Transverse colon (tissue), 4 donors: ENCODE results near the gene THEM5. TPM values are rescaled to one million over a fixed set of nuclear protein-coding genes. Genes with fewer than 3 reads are reported as not detected.

Experiments
- DNase-seq: peaks from one replicate; pipeline ENCODE4 v3.0.0-alpha.2; 2019
- H3K27ac ChIP-seq, 4 donors: fragments of 200-600 bp; sonication (generic); 2 replicates each; pipeline ENCODE4 v1.5.1; 2016 to 2018; ENCODE audit warnings: inconsistent platforms in 4 of 4
- H3K27me3 ChIP-seq: fragments of 200-600 bp; sonication (generic); 2 replicates; pipeline ENCODE4 v1.5.1; 2017; ENCODE audit warnings: inconsistent platforms
- H3K36me3 ChIP-seq, 4 donors: fragments of 200-600 bp; sonication (generic); 2 replicates each; pipeline ENCODE4 v1.5.1; 2017 to 2019; ENCODE audit warnings: inconsistent platforms in 4 of 4
- H3K4me1 ChIP-seq, 4 donors: fragments of 200-600 bp; sonication (generic); 2 replicates each; pipeline ENCODE4 v1.5.1; 2017 to 2020; ENCODE audit warnings: inconsistent platforms in 4 of 4
- H3K4me3 ChIP-seq, 4 donors: fragments of 200-600 bp; sonication (generic); 1 replicate in 1 of 4; 2 replicates in 3 of 4; pipeline versions ENCODE4 v1.5.1 to v1.6.1; 2017 to 2019; ENCODE audit warnings: inconsistent platforms in 4 of 4
- H3K9me3 ChIP-seq, 2 donors: fragments of 200-600 bp; sonication (generic); 2 replicates each; pipeline ENCODE4 v1.5.1; 2017 to 2019; ENCODE audit warnings: inconsistent platforms in 2 of 2
- EP300 ChIP-seq: sonication (generic); formaldehyde crosslinking; IDR thresholded peaks from one replicate; pipeline ENCODE4 v1.6.1; 2017; ENCODE audit warnings: antibody characterized with exemption, low read depth
- POLR2A ChIP-seq: fragments of 450-650 bp; IDR thresholded peaks from one replicate; pipeline ENCODE4 v1.6.1; 2016; ENCODE audit warnings: antibody characterized with exemption, mild to moderate bottlenecking, moderate library complexity
- POLR2AphosphoS5 ChIP-seq, 3 donors: sonication (generic); formaldehyde crosslinking; IDR thresholded peaks; one replicate each; pipeline ENCODE4 v1.6.1; 2016; ENCODE audit warnings: antibody characterized with exemption in 3 of 3
- WGBS, 2 donors: methylation state at CpG; one replicate each; pipeline ENCODE4 v1.1.5; 2018; ENCODE audit warnings: low coverage in 1 of 2; 5-methylcytosine and 5-hydroxymethylcytosine counted together
- in situ Hi-C, 4 donors: fragments of 200-750 bp; cut with MboI; loops; one replicate each; pipeline versions ENCODE4 v1.15.0 to v1.15.1; 2017; ENCODE audit warnings: low sequenced_read_pairs in 3 of 4, low pct_ligation_motif_present in 1 of 4, low pct_unique_long_range_greater_than_20kb in 1 of 4
- intact Hi-C: fragments of 100-400 bp; cut with DNase I; formaldehyde crosslinking; loops from one replicate; pipeline ENCODE4 v1.15.1; 2023; ENCODE audit warnings: low total_unique reads
- total RNA-seq, 4 donors: library from RNA; depleted of rRNA; stranded (reverse); fragments of >200 nt; gene quantifications; one replicate each; pipeline ENCODE4 v1.1.0, GENCODE V29; 2016
- TF ChIP-seq, protein P1 (sequence below), 5 experiments: fragments of 200-600 bp in 3 of 5; fragments of 450-650 bp in 2 of 5; sonication (generic) in 3 of 5; IDR thresholded peaks; 1 replicate in 2 of 5; 2 replicates in 3 of 5; pipeline ENCODE4 v1.5.1; 2016 to 2017; ENCODE audit warnings: antibody characterized with exemption in 5 of 5, inconsistent platforms in 3 of 5, mild to moderate bottlenecking in 2 of 5, moderate library complexity in 1 of 5

Gene THEM5
- total RNA-seq, 4 donors from 2014 or later = not detected

DNA sequence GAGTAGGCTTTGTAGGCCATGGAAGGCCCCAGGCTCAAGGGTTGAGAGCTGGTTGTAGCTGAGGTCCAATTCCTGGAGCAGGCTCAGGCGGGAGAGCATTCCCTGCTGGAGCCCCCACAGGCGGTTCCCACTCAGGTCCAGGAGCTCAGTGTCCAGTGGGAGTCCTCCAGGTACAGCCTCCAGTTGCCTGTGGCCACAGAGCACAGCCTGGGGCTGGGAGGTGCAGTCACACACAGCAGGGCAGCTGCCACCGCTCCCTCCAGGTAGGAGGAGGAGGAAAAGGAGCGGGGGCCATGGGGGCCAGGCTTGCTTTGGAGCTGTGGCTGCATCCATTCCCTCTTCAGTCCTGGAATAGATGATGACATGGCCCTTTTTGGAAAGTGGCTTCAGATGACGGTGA is 51.1 kb downstream of the THEM5 start:
- TF ChIP-seq, protein P1, sequence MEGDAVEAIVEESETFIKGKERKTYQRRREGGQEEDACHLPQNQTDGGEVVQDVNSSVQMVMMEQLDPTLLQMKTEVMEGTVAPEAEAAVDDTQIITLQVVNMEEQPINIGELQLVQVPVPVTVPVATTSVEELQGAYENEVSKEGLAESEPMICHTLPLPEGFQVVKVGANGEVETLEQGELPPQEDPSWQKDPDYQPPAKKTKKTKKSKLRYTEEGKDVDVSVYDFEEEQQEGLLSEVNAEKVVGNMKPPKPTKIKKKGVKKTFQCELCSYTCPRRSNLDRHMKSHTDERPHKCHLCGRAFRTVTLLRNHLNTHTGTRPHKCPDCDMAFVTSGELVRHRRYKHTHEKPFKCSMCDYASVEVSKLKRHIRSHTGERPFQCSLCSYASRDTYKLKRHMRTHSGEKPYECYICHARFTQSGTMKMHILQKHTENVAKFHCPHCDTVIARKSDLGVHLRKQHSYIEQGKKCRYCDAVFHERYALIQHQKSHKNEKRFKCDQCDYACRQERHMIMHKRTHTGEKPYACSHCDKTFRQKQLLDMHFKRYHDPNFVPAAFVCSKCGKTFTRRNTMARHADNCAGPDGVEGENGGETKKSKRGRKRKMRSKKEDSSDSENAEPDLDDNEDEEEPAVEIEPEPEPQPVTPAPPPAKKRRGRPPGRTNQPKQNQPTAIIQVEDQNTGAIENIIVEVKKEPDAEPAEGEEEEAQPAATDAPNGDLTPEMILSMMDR (IDR thresholded peaks at IDR 0.05) = no peak
- TF ChIP-seq POLR2AphosphoS5 (IDR thresholded peaks at IDR 0.05) (no peak), POLR2A (no peak), EP300 (no peak)
- WGBS, 2 donors = 96 to 100% methylated on average over 1 to 5 of the region's 5 CpGs
- in situ Hi-C loops = no loop called here
- peaks cover 3% of the 10 kb centered on the region for H3K27me3 ChIP-seq
- no peak overlapping the region for H3K4me3 ChIP-seq
- no peaks in the 10 kb centered on the region for H3K9me3 ChIP-seq
- intact Hi-C loops = no loop called here
- DNase-seq = no peak
- H3K36me3 ChIP-seq = no peaks in the 10 kb centered on the region
- no peak overlapping the region for H3K27ac ChIP-seq
- no peaks in the 10 kb centered on the region for H3K4me1 ChIP-seq

DNA sequence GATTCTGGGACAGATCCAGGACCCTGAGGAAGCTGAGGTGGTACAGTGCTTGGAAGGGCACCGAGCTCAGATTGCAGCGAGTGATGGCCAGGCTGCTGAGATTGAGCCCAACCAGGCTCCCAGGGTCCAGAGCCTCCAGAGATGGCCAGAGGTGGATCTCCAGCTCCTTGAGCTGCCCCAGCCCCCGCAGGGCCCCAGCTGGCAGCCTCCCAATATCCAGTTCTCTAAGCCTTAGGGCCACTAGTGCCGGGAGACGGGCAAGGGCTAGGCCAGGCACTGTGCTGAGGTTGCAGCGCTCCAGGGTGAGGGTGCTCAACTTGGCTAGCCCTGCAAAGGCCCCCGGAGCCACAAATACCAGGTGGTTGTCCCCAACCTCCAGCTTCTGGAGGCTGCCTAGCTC is 51.7 kb downstream of the THEM5 start:
- H3K4me3 ChIP-seq = no peak overlapping the region
- no peaks in the 10 kb centered on the region for H3K36me3 ChIP-seq
- in situ Hi-C loops (no loop called here), intact Hi-C loops (no loop called here)
- no peak for DNase-seq
- H3K27ac ChIP-seq = no peak overlapping the region
- H3K9me3 ChIP-seq = no peaks in the 10 kb centered on the region
- TF ChIP-seq POLR2AphosphoS5 (IDR thresholded peaks at IDR 0.05) (no peak), EP300 (no peak), POLR2A (no peak)
- TF ChIP-seq, protein P1 (IDR thresholded peaks at IDR 0.05) = no peak
- H3K4me1 ChIP-seq = no peaks in the 10 kb centered on the region
- 92% methylated on average over 7 of the region's 7 CpGs; no CpG with 5 or more reads in 1 of the 2 donors for WGBS, 2 donors
- peaks cover 3% of the 10 kb centered on the region for H3K27me3 ChIP-seq

DNA sequence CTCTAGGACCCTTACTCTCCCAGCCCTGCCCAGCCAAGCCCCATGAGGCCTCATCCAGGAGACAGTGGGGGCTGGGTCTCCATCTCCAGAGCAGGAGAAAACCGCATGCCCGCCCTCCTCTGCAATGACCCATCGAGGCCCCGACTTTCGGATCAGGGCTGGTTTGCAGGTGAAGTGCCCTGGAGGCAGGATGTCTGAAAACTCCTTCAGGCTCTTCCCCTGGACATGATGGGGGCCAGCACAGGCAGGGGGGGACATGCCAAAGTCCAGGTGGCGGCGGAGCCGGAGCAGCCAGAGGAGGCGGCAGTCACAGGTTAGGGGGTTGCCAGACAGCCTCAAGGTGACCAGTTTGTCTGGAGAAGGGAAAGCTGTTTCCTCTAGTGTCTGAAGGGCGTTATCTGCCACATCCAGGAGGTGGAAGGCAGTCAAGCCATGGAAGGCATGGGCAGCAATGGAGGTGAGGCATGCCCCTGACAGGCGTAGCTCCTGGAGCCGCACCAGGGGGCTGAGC is 52.1 kb downstream of the THEM5 start:
- in situ Hi-C loops (no loop called here), intact Hi-C loops (no loop called here)
- H3K4me1 ChIP-seq = no peaks in the 10 kb centered on the region
- no peaks in the 10 kb centered on the region for H3K36me3 ChIP-seq
- TF ChIP-seq POLR2AphosphoS5 (IDR thresholded peaks at IDR 0.05) (no peak), EP300 (no peak), POLR2A (no peak)
- TF ChIP-seq, protein P1 (IDR thresholded peaks at IDR 0.05) = no peak
- no peak overlapping the region for H3K27ac ChIP-seq
- DNase-seq = no peak
- no peak overlapping the region for H3K4me3 ChIP-seq
- H3K27me3 ChIP-seq = peaks cover 3% of the 10 kb centered on the region
- WGBS, 2 donors = 94% methylated on average over 12 of the region's 12 CpGs; no CpG with 5 or more reads in 1 of the 2 donors
- no peaks in the 10 kb centered on the region for H3K9me3 ChIP-seq

DNA sequence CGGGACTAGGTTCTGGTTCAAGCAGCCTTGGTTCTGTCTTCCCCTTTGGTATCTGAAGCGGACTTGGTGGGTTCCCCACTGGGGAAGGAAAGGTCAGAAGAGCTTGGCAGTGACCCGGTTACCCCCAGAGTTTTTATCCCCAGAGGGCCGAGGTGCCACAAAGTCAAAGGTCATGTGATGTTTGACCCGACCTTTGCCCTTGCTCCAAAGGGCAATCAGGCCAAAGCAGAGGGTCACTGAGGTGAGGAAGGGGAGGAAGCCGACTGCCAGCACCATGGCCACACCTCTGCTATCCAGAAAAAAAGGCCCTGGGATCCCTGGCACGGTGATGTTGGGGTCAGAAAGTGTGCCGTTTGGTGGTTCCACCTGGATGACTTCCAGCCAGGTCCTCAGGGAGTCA is 52.7 kb downstream of the THEM5 start:
- Histone ChIP-seq H3K27ac (no peak overlapping the region), H3K4me1 (no peaks in the 10 kb centered on the region), H3K36me3 (no peaks in the 10 kb centered on the region), H3K27me3 (peaks cover 3% of the 10 kb centered on the region), H3K9me3 (no peaks in the 10 kb centered on the region), H3K4me3 (no peak overlapping the region)
- intact Hi-C loops (no loop called here), in situ Hi-C loops (no loop called here)
- no peak for DNase-seq
- TF ChIP-seq EP300 (no peak), POLR2AphosphoS5 (IDR thresholded peaks at IDR 0.05) (no peak), POLR2A (no peak)
- TF ChIP-seq, protein P1 (IDR thresholded peaks at IDR 0.05) = no peak
- 63% methylated on average over 8 of the region's 8 CpGs; no CpG with 5 or more reads in 1 of the 2 donors for WGBS, 2 donors
